HT-29 (cell line): ENCODE data around the gene UGGT1. TPM values are rescaled to one million over a fixed set of nuclear protein-coding genes. Genes with fewer than 3 reads are reported as not detected.

ENCODE experiments used
- DNase-seq: peaks from one replicate; pipeline ENCODE4 v3.0.0-alpha.2; 2015; ENCODE audit warnings: low spot score
- total RNA-seq: library from RNA; depleted of rRNA; stranded (reverse); fragments of >200 nt; shearing (Covaris generic); gene quantifications from 2 replicates; pipeline ENCODE4 v1.2.3, GENCODE V29; 2014; rRNA removed

UGGT1 gene
- 25.1 and 27.0 TPM in 2 replicates for total RNA-seq

GRCh38 chr2:128090945-128091725 is at the start of gene UGGT1:
UGGT1 (plus strand) TSS chr2:128091200; CDS start chr2:128091358, 158 bp downstream.
- DNase-seq = peak; percentile 97

- DNase-seq = no peak
Measured at GRCh38 chr2:128041561-128041960, 49.4 kb upstream of the UGGT1 start.

- DNase-seq = no peak
Measured at GRCh38 chr2:128043041-128043440, 48.0 kb upstream of the UGGT1 start.

- DNase-seq = no peak
Measured at GRCh38 chr2:128053331-128053730, 37.7 kb upstream of the UGGT1 start.

GRCh38 chr2:128054104-128054885 is 36.7 kb upstream of the UGGT1 start:
- DNase-seq = no peak

- DNase-seq = no peak
Measured at GRCh38 chr2:128057334-128057733, 33.7 kb upstream of the UGGT1 start.

- no peak for DNase-seq
Measured at GRCh38 chr2:128058114-128058513, 32.9 kb upstream of the UGGT1 start.

GRCh38 chr2:128062571-128062970 is 28.4 kb upstream of the UGGT1 start:
- DNase-seq = no peak

GRCh38 chr2:128064353-128064752 is 26.6 kb upstream of the UGGT1 start:
- DNase-seq = no peak

GRCh38 chr2:128069769-128070168 is 21.2 kb upstream of the UGGT1 start:
- peak; percentile 11 for DNase-seq

GRCh38 chr2:128073278-128073677 is 17.7 kb upstream of the UGGT1 start:
- DNase-seq = no peak

- no peak for DNase-seq
Measured at GRCh38 chr2:128076461-128077106, 14.4 kb upstream of the UGGT1 start.

- no peak for DNase-seq
Measured at GRCh38 chr2:128084757-128085156, 6.2 kb upstream of the UGGT1 start.

GRCh38 chr2:128086244-128086643 is 4.8 kb upstream of the UGGT1 start:
- peak; percentile 6 for DNase-seq

- DNase-seq = no peak
Measured at GRCh38 chr2:128090575-128090944, 440 bp upstream of the UGGT1 start.

GRCh38 chr2:128091726-128092080 is 703 bp downstream of the UGGT1 start:
- no peak for DNase-seq

GRCh38 chr2:128092656-128093055 is 1.7 kb downstream of the UGGT1 start:
- DNase-seq = no peak

- DNase-seq = no peak
Measured at GRCh38 chr2:128093762-128094161, 2.8 kb downstream of the UGGT1 start.

- DNase-seq = no peak
Measured at GRCh38 chr2:128095201-128095600, 4.2 kb downstream of the UGGT1 start.

- DNase-seq = no peak
Measured at GRCh38 chr2:128103407-128103806, 12.4 kb downstream of the UGGT1 start.

GRCh38 chr2:128105072-128105471 is 14.1 kb downstream of the UGGT1 start:
- no peak for DNase-seq

- no peak for DNase-seq
Measured at GRCh38 chr2:128108166-128108565, 17.2 kb downstream of the UGGT1 start.
